CD14-positive monocyte (primary cell): ENCODE data around the gene CGB7. TPM values are rescaled to one million over a fixed set of nuclear protein-coding genes. Genes with fewer than 3 reads are reported as not detected.
A peak's percentile ranks its signal among the peaks of the same experiment; 100 is the strongest.

ENCODE experiments used
- DNase-seq, 3 donors: peaks; one replicate each; pipeline ENCODE4 v3.0.0-alpha.2; 2011 to 2022
- H2AFZ ChIP-seq: 2 replicates; pipeline ENCODE4 v1.6.0; 2012; ENCODE audit warnings: mild to moderate bottlenecking, low read depth, low read length, inconsistent platforms; ENCODE audit not compliant: insufficient read depth, poor library complexity, severe bottlenecking
- H3K27ac ChIP-seq, 2 donors: 1 replicate in 1 of 2; 2 replicates in 1 of 2; pipeline ENCODE4 v1.5.1; 2012 to 2013; ENCODE audit warnings: low read length in 2 of 2, control low read depth in 1 of 2, inconsistent platforms in 1 of 2, low read depth in 1 of 2, mild to moderate bottlenecking in 1 of 2
- H3K27me3 ChIP-seq, 2 donors: one replicate each; pipeline versions ENCODE4 v1.6.0 to v1.6.1; 2011 to 2013; ENCODE audit warnings: low read length in 2 of 2; ENCODE audit not compliant: control insufficient read depth in 2 of 2, insufficient read depth in 2 of 2
- H3K36me3 ChIP-seq, 2 donors: replicated peaks in 1 of 2; 1 replicate in 1 of 2; 2 replicates in 1 of 2; pipeline versions ENCODE4 v1.5.1 to v1.6.1; 2012 to 2013; ENCODE audit warnings: low read length in 2 of 2, control low read depth in 1 of 2, inconsistent platforms in 1 of 2, mild to moderate bottlenecking in 1 of 2; ENCODE audit not compliant: insufficient read depth in 2 of 2, control insufficient read depth in 1 of 2
- H3K4me1 ChIP-seq, 2 donors: 1 replicate in 1 of 2; 2 replicates in 1 of 2; pipeline versions ENCODE4 v1.5.1 to v1.6.1; 2012 to 2013; ENCODE audit warnings: low read length in 2 of 2, control low read depth in 1 of 2, inconsistent platforms in 1 of 2, mild to moderate bottlenecking in 1 of 2, moderate library complexity in 1 of 2; ENCODE audit not compliant: insufficient read depth in 2 of 2, control insufficient read depth in 1 of 2
- H3K4me2 ChIP-seq: replicated peaks from 2 replicates; pipeline ENCODE3; 2012; ENCODE audit warnings: low read length, moderate library complexity, mild to moderate bottlenecking; ENCODE audit not compliant: poor library complexity, severe bottlenecking; ENCODE audit errors: extremely low read depth
- H3K4me3 ChIP-seq, 3 experiments: fragments of 200-600 bp in 1 of 3; sonication (generic) in 1 of 3; replicated peaks in 1 of 3; 1 replicate in 2 of 3; 2 replicates in 1 of 3; pipeline ENCODE4 v1.5.1; 2011 to 2013; ENCODE audit warnings: low read length in 3 of 3, mild to moderate bottlenecking in 3 of 3, control low read depth in 2 of 3, low read depth in 2 of 3, inconsistent platforms in 1 of 3, moderate library complexity in 1 of 3
- H3K79me2 ChIP-seq: 2 replicates; pipeline ENCODE4 v1.6.0; 2012; ENCODE audit warnings: mild to moderate bottlenecking, control low read depth, inconsistent platforms, low read length, moderate library complexity; ENCODE audit not compliant: insufficient read depth
- H3K9ac ChIP-seq: 2 replicates; pipeline ENCODE4 v1.6.0; 2017; ENCODE audit warnings: low read length, mild to moderate bottlenecking; ENCODE audit not compliant: insufficient read depth, poor library complexity, severe bottlenecking
- H3K9me3 ChIP-seq, 2 donors: replicated peaks in 1 of 2; 1 replicate in 1 of 2; 2 replicates in 1 of 2; pipeline versions ENCODE4 v1.5.1 to v1.6.1; 2012 to 2013; ENCODE audit warnings: low read length in 2 of 2, control low read depth in 1 of 2; ENCODE audit not compliant: control insufficient read depth in 1 of 2, insufficient read depth in 1 of 2
- H4K20me1 ChIP-seq: 2 replicates; pipeline ENCODE4 v1.6.0; 2012; ENCODE audit warnings: mild to moderate bottlenecking, low read length, control low read depth, moderate library complexity; ENCODE audit not compliant: insufficient read depth
- H3K27ac Mint-ChIP-seq, 7 donors: one replicate each; pipeline ENCODE4 v1.8.0; 2020; ENCODE audit warnings: mild to moderate bottlenecking in 7 of 7, mixed read lengths in 7 of 7, moderate library complexity in 6 of 7, inconsistent platforms in 2 of 7
- H3K27me3 Mint-ChIP-seq, 3 donors: one replicate each; pipeline ENCODE4 v1.8.0; 2021 to 2022; ENCODE audit warnings: low read depth in 3 of 3, mild to moderate bottlenecking in 3 of 3, mixed read lengths in 3 of 3, moderate library complexity in 3 of 3, inconsistent platforms in 1 of 3
- H3K36me3 Mint-ChIP-seq, 2 donors: one replicate each; pipeline ENCODE4 v1.8.0; 2020; ENCODE audit warnings: mixed read lengths in 2 of 2, inconsistent platforms in 1 of 2, mild to moderate bottlenecking in 1 of 2
- H3K4me1 Mint-ChIP-seq: one replicate; pipeline ENCODE4 v1.8.0; 2020; ENCODE audit warnings: mild to moderate bottlenecking, mixed read lengths
- H3K4me3 Mint-ChIP-seq, 2 donors: one replicate each; pipeline ENCODE4 v1.8.0; 2020; ENCODE audit warnings: mild to moderate bottlenecking in 2 of 2, mixed read lengths in 2 of 2, moderate library complexity in 1 of 2
- H3K9me3 Mint-ChIP-seq, 7 donors: one replicate each; pipeline ENCODE4 v1.8.0; 2020 to 2022; ENCODE audit warnings: mixed read lengths in 7 of 7, mild to moderate bottlenecking in 6 of 7, moderate library complexity in 6 of 7, inconsistent platforms in 2 of 7
- WGBS: methylation state at CpG from one replicate; pipeline ENCODE4 v1.1.5; 2013; ENCODE audit warnings: missing lambda C conversion rate; ENCODE audit not compliant: insufficient coverage; 5-methylcytosine and 5-hydroxymethylcytosine counted together
- intact Hi-C, 2 donors: fragments of 100-400 bp; cut with micrococcal nuclease; formaldehyde crosslinking; loops; one replicate each; pipeline versions ENCODE4 v1.15.0 to v1.15.1; 2023
- polyA plus RNA-seq, 3 donors: library from polyadenylated mRNA; depleted of rRNA in 1 of 3; unstranded in 2 of 3; stranded (reverse) in 1 of 3; fragments of 300-500 nt in 2 of 3; fragments of >200 nt in 1 of 3; fragmentation: Illumina TruSeq in 2 of 3; gene quantifications; 1 replicate in 2 of 3; 2 replicates in 1 of 3; pipeline ENCODE4 v1.2.3, GENCODE V29; 2012 to 2021
- TF ChIP-seq, protein P1 (sequence below): fragments of 200-600 bp; IDR thresholded peaks from one replicate; pipeline ENCODE4 v1.8.0; 2022; ENCODE audit warnings: antibody characterized with exemption, mild to moderate bottlenecking

CGB7 gene
- polyA plus RNA-seq, 3 donors, result not detected

DNA sequence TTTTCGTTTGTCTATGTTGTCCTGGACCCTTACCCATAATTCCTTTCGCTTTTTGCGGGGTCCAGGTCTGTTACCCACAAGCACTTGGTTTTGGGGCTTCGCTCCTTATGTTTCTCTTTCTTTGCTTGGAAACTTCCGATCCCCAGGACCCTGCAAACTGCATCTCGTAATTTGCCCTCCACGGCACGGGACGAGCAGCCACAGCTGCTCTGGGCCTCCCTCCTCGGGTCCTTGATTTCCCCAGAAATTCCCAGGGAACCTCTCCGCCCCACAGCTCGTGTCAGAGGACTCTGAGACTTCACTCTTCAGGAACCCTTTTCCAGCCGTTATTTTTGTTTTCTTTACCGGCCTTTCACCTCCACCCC, 28.3 kb upstream of the CGB7 start:
- no peaks in the 10 kb centered on the region for H3K9me3 ChIP-seq
- H3K36me3 Mint-ChIP-seq, result peaks cover 19 to 36% of the 10 kb centered on the region in 2 donors
- peak overlapping the region; percentile 96 for H3K4me2 ChIP-seq
- H2AFZ ChIP-seq, result peak overlapping the region; percentile 82
- H3K9me3 Mint-ChIP-seq, result no peaks in the 10 kb centered on the region
- DNase-seq, result no peak
- peak overlapping the region; percentile 86 to 95 (median 89) for H3K27ac Mint-ChIP-seq
- peaks cover 2 to 3% (median 2%) of the 10 kb centered on the region in 3 donors for H3K27me3 Mint-ChIP-seq
- H4K20me1 ChIP-seq, result peaks cover 53% of the 10 kb centered on the region
- peaks cover 18 to 22% of the 10 kb centered on the region in 2 donors for H3K4me1 ChIP-seq
- intact Hi-C loops, result loop anchor here in 1 of 2 donors (10.0 kb wide), 1 partner anchor 369 kb away; the partner anchor contains the start of genes ALDH16A1 and PIH1D1
- H3K79me2 ChIP-seq, result peaks cover 52% of the 10 kb centered on the region
- peak overlapping the region; percentile 91 to 94 for H3K4me3 Mint-ChIP-seq
- H3K4me3 ChIP-seq, result peak overlapping the region; percentile 62 to 93 (median 71)
- H3K4me1 Mint-ChIP-seq, result peaks cover 21% of the 10 kb centered on the region
- H3K36me3 ChIP-seq, result peaks cover 22 to 34% of the 10 kb centered on the region in 2 donors
- 0% methylated on average over 14 of the region's 14 CpGs for WGBS
- TF ChIP-seq, protein P1, sequence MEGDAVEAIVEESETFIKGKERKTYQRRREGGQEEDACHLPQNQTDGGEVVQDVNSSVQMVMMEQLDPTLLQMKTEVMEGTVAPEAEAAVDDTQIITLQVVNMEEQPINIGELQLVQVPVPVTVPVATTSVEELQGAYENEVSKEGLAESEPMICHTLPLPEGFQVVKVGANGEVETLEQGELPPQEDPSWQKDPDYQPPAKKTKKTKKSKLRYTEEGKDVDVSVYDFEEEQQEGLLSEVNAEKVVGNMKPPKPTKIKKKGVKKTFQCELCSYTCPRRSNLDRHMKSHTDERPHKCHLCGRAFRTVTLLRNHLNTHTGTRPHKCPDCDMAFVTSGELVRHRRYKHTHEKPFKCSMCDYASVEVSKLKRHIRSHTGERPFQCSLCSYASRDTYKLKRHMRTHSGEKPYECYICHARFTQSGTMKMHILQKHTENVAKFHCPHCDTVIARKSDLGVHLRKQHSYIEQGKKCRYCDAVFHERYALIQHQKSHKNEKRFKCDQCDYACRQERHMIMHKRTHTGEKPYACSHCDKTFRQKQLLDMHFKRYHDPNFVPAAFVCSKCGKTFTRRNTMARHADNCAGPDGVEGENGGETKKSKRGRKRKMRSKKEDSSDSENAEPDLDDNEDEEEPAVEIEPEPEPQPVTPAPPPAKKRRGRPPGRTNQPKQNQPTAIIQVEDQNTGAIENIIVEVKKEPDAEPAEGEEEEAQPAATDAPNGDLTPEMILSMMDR, result no peak
- no peaks in the 10 kb centered on the region for H3K27me3 ChIP-seq
- H3K27ac ChIP-seq, result peak overlapping the region; percentile 61 to 84
- peak overlapping the region; percentile 84 for H3K9ac ChIP-seq

DNA sequence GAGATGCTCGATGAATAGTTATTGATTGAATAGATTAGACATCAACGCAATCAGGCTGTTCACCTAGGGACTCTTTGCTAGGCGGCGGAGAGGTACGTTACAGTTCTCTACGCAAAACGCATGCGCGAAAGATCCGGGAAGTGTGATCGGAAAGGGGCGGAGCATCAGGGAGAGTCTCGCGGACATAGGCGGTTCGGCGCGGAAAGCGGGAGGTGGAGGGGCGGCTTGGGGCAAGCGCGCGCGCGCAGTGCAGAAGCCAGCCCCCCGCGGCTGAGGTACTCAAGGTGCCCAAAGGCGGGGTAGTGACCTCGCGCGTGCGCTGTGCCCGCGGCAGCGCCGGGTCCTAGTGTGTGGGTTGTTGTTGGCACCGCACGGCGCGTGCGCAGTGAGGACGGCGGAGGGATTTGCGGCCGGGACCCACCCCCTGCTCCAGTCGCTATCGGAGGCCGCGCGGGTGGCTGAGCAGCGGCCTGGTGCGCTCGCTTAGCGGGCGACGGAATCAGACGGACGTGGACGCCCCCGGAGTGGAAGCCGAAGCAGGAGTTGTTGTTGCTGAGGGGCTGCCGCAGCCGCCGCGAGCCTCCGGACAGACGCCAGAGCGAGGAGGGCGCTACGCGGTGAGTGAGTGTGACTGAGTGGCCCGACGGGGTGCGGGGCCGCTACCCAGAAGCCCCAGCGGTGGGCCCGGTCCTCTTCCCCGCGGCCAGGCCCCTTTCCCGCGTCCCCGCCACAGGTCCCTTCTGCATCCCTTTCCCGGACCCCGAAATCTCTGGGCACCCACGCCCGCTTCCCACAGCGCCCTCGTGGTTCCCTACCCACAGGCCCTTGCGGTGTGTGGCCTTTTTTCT, 27.7 kb upstream of the CGB7 start, which contains the start of gene SNRNP70:
Gene SNRNP70 (plus strand): TSS at position 432 of the 848 bp plus-strand sequence. CDS start 964 bp downstream, outside the sequence.
- peaks cover 18 to 22% of the 10 kb centered on the region in 2 donors for H3K4me1 ChIP-seq
- Mint-ChIP-seq H3K36me3 (peaks cover 13 to 30% of the 10 kb centered on the region in 2 donors), H3K27me3 (peaks cover 2 to 4% (median 2%) of the 10 kb centered on the region in 3 donors), H3K4me1 (peaks cover 21% of the 10 kb centered on the region), H3K9me3 (no peaks in the 10 kb centered on the region), H3K4me3 (peak within 1 kb of the TSS; percentile 91 to 94), H3K27ac (peak within 1 kb of the TSS; percentile 86 to 95 (median 89))
- H3K9ac ChIP-seq, result peak within 1 kb of the TSS; percentile 84
- no peaks in the 10 kb centered on the region for H3K9me3 ChIP-seq
- TF ChIP-seq, protein P1, result no peak
- peak within 1 kb of the TSS; percentile 62 to 93 (median 71) for H3K4me3 ChIP-seq
- H4K20me1 ChIP-seq, result peaks cover 47% of the 10 kb centered on the region
- H3K79me2 ChIP-seq, result peaks cover 46% of the 10 kb centered on the region
- H3K27me3 ChIP-seq, result no peaks in the 10 kb centered on the region
- H3K27ac ChIP-seq, result peak within 1 kb of the TSS; percentile 61 to 84
- peaks cover 15 to 28% of the 10 kb centered on the region in 2 donors for H3K36me3 ChIP-seq
- intact Hi-C loops, result loop anchor here in 1 of 2 donors (10.0 kb wide), 1 partner anchor 370 kb away; the partner anchor contains the start of genes ALDH16A1 and PIH1D1
- WGBS, result under 1% methylated on average over 89 of the region's 89 CpGs
- H2AFZ ChIP-seq, result peak within 1 kb of the TSS; percentile 82
- H3K4me2 ChIP-seq, result peak within 1 kb of the TSS; percentile 96
- DNase-seq, result peak; percentile 98 to 99 (median 99)
